IPS-15b (cell line): ENCODE measurements around the gene DSG4.

Experiments used
- H3K27me3 ChIP-seq: one replicate; pipeline ENCODE4 v1.6.1; 2013; ENCODE audit warnings: low read length; ENCODE audit not compliant: control insufficient read depth, insufficient read depth
- H3K36me3 ChIP-seq: one replicate; pipeline ENCODE4 v1.6.1; 2013; ENCODE audit warnings: low read length; ENCODE audit not compliant: control insufficient read depth, insufficient read depth
- H3K4me1 ChIP-seq: one replicate; pipeline ENCODE4 v1.6.1; 2013; ENCODE audit warnings: mild to moderate bottlenecking, low read length; ENCODE audit not compliant: control insufficient read depth, insufficient read depth
- H3K4me3 ChIP-seq: one replicate; pipeline ENCODE4 v1.5.1; 2013; ENCODE audit warnings: low read depth, low read length
- H3K9ac ChIP-seq: one replicate; pipeline ENCODE4 v1.6.1; 2013; ENCODE audit warnings: low read depth, mild to moderate bottlenecking, low read length
- H3K9me3 ChIP-seq: one replicate; pipeline ENCODE4 v1.6.1; 2013; ENCODE audit warnings: mild to moderate bottlenecking, low read length; ENCODE audit not compliant: control insufficient read depth, insufficient read depth

The DSG4 gene

DNA sequence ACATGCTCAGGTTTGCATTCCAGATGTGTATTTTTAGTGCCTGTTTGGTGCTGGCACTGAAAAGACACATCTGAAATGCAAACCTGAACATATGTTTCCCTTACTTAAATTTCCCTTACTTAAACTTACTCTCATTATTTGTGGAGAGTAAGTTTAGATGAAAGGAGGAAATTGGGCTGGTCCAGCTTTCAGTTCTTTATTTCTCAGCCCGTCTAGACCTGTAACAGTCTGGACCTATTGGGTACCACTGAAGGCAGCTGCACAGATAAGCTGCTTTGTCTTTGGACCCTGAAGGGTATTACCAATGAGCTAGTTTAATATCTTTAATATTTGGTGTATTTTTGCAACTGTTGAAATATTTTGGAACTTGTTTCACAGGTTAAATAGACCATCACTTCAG, 54.0 kb downstream of the DSG4 start:
- H3K36me3 ChIP-seq, result no peaks in the 10 kb centered on the region
- no peaks in the 10 kb centered on the region for H3K27me3 ChIP-seq
- no peak overlapping the region for H3K4me3 ChIP-seq
- peaks cover 5% of the 10 kb centered on the region for H3K4me1 ChIP-seq
- H3K9ac ChIP-seq, result no peak overlapping the region
- H3K9me3 ChIP-seq, result no peaks in the 10 kb centered on the region

DNA sequence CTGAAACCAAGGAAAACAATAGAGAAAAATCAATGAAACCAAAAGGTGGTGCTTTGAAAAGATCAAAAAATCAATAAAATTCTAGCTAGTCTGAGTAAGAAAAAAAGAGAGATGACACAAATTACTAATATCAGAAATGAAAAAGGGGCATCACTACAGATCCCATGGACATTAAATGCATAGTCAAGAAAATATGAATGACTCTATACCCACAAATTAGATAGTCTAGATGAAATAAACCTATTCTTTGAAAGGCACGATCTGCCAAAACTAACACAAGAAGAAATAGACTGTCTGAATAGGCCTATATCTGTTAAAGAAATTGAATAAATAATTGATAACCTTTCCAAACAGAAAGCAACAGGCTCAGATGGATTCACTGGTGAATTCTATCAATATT, 55.7 kb downstream of the DSG4 start:
- no peak overlapping the region for H3K4me3 ChIP-seq
- H3K4me1 ChIP-seq, result peaks cover 5% of the 10 kb centered on the region
- H3K9me3 ChIP-seq, result no peaks in the 10 kb centered on the region
- no peaks in the 10 kb centered on the region for H3K27me3 ChIP-seq
- H3K36me3 ChIP-seq, result no peaks in the 10 kb centered on the region
- H3K9ac ChIP-seq, result no peak overlapping the region

- Histone ChIP-seq H3K9ac (no peak overlapping the region), H3K9me3 (no peaks in the 10 kb centered on the region), H3K27me3 (no peaks in the 10 kb centered on the region), H3K4me1 (no peaks in the 10 kb centered on the region), H3K4me3 (no peak overlapping the region), H3K36me3 (no peaks in the 10 kb centered on the region)
Measured at GRCh38 chr18:31436825-31437224, 60.2 kb downstream of the DSG4 start.

GRCh38 chr18:31438402-31438801, 61.8 kb downstream of the DSG4 start:
- no peaks in the 10 kb centered on the region for H3K9me3 ChIP-seq
- H3K4me1 ChIP-seq, result no peaks in the 10 kb centered on the region
- no peak overlapping the region for H3K4me3 ChIP-seq
- H3K36me3 ChIP-seq, result no peaks in the 10 kb centered on the region
- no peak overlapping the region for H3K9ac ChIP-seq
- H3K27me3 ChIP-seq, result no peaks in the 10 kb centered on the region

DNA sequence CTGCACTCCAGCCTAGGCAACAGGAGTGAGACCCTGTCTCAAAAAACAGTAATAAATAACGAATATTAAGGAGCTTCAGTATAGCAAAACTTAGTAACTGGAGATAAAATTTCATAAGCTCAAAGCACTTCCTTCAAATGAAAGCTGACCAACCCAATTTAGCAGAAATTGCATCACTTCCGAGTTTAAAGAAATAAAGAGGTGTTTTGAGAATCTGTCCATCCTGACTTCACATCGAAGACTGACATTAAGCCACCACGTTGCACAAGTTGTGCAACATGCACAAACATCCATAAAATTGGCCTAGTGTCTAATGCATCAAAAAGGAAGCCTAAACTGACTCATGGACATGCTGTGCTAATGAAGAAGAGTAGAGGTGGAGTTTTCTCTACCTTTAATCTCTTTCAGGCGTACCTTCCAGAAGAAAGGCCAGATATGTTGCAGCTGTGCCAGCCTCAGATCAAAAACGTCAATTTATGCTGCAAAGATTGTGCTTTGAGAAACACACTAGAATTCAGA, 63.3 kb downstream of the DSG4 start:
- Histone ChIP-seq H3K9me3 (no peaks in the 10 kb centered on the region), H3K9ac (no peak overlapping the region), H3K4me3 (no peak overlapping the region), H3K27me3 (no peaks in the 10 kb centered on the region), H3K36me3 (no peaks in the 10 kb centered on the region), H3K4me1 (no peaks in the 10 kb centered on the region)

DNA sequence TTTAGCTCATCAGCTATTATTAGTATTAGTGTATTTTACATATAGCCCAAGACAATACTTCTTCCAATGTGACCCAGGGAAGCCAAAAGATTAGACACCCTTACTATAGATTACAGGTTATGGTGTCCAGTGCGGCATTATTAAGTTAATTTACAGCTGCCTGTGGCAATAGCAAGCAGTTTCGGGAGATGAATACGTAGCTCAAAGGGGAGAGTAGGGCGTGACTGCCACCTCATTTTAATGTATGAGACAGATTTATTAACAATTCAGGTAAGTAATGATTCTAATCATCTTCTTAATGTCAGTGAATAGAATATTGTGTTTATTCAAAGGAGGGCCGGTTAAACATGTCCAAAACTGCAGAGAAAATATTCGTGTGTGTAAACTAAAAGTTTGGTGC, 64.2 kb downstream of the DSG4 start:
- Histone ChIP-seq H3K36me3 (no peaks in the 10 kb centered on the region), H3K4me3 (no peak overlapping the region), H3K9ac (no peak overlapping the region), H3K27me3 (no peaks in the 10 kb centered on the region), H3K9me3 (no peaks in the 10 kb centered on the region), H3K4me1 (no peaks in the 10 kb centered on the region)

DNA sequence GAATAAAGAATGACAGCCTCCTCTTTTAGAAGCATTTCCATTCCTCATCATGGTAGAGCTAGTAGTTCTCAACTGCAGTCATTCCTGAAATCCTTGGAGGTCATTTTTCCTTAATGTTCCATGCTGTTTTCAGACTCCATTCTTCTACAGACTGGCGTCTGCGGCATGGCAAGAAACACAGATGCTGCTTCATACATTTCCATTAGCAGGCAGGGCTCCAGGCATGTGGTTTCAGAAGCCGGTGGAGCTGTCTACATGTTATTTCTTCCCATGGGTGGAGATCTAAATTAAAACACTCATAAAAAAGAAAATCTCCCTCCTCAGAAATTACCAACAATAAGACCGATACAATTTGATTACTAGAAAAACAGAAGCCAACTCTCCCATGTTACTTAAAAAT, 64.9 kb downstream of the DSG4 start:
- no peaks in the 10 kb centered on the region for H3K9me3 ChIP-seq
- no peak overlapping the region for H3K4me3 ChIP-seq
- no peaks in the 10 kb centered on the region for H3K27me3 ChIP-seq
- no peaks in the 10 kb centered on the region for H3K36me3 ChIP-seq
- no peak overlapping the region for H3K9ac ChIP-seq
- H3K4me1 ChIP-seq, result no peaks in the 10 kb centered on the region

DNA sequence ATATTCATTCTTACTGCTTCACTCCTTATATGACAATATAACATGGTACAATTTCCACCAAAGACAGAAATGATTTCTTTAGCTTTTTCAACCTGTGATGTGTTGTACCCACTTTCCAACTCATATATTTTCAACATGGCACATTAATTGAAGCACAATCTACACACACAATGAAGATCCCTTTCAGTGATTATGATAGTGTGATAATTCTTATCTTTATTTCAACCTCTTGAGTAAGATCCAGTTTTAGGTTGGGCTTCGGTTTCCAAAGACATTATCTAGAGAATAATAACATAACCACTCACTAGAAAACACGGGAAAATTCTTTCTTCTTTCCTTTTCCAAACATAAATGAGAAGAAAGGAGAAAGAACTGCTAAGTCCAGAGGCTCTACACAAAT, 67.6 kb downstream of the DSG4 start:
- no peak overlapping the region for H3K4me3 ChIP-seq
- no peaks in the 10 kb centered on the region for H3K4me1 ChIP-seq
- H3K9me3 ChIP-seq, result no peaks in the 10 kb centered on the region
- H3K9ac ChIP-seq, result no peak overlapping the region
- no peaks in the 10 kb centered on the region for H3K27me3 ChIP-seq
- H3K36me3 ChIP-seq, result no peaks in the 10 kb centered on the region

- no peaks in the 10 kb centered on the region for H3K9me3 ChIP-seq
- H3K27me3 ChIP-seq, result no peaks in the 10 kb centered on the region
- H3K36me3 ChIP-seq, result no peaks in the 10 kb centered on the region
- H3K4me3 ChIP-seq, result no peak overlapping the region
- no peak overlapping the region for H3K9ac ChIP-seq
- no peaks in the 10 kb centered on the region for H3K4me1 ChIP-seq
Measured at GRCh38 chr18:31445908-31446307, 69.3 kb downstream of the DSG4 start.

- H3K27me3 ChIP-seq, result no peaks in the 10 kb centered on the region
- H3K4me3 ChIP-seq, result no peak overlapping the region
- H3K4me1 ChIP-seq, result no peaks in the 10 kb centered on the region
- no peaks in the 10 kb centered on the region for H3K36me3 ChIP-seq
- H3K9ac ChIP-seq, result no peak overlapping the region
- H3K9me3 ChIP-seq, result no peaks in the 10 kb centered on the region
Measured at GRCh38 chr18:31446854-31447253, 70.3 kb downstream of the DSG4 start.

GRCh38 chr18:31447530-31448191, 71.1 kb downstream of the DSG4 start, which contains the start of gene DSG3:
TSS of gene DSG3 (plus strand) at chr18:31447741. CDS start at chr18:31447878, 137 bp downstream.
- Histone ChIP-seq H3K9ac (no peak within 1 kb of the TSS), H3K4me1 (no peaks in the 10 kb centered on the region), H3K9me3 (no peaks in the 10 kb centered on the region), H3K27me3 (no peaks in the 10 kb centered on the region), H3K4me3 (no peak within 1 kb of the TSS), H3K36me3 (no peaks in the 10 kb centered on the region)

- H3K9ac ChIP-seq, result no peak overlapping the region
- no peaks in the 10 kb centered on the region for H3K9me3 ChIP-seq
- H3K27me3 ChIP-seq, result no peaks in the 10 kb centered on the region
- H3K4me3 ChIP-seq, result no peak overlapping the region
- no peaks in the 10 kb centered on the region for H3K4me1 ChIP-seq
- no peaks in the 10 kb centered on the region for H3K36me3 ChIP-seq
Measured at GRCh38 chr18:31450409-31450808, 73.8 kb downstream of the DSG4 start.
